OCI-M2 (cell line): ENCODE measurements around the gene ATRN.

ENCODE experiments used
- DNase-seq: peaks from one replicate; lab custom pipeline; 2025; ENCODE audit not compliant: unreplicated experiment; lab: John Stamatoyannopoulos, UW

ATRN gene

GRCh38 chr20:3621111-3621510 is 150.3 kb downstream of the ATRN start:
- no peak for DNase-seq

- DNase-seq, result no peak
Observed at GRCh38 chr20:3622406-3622805, 151.6 kb downstream of the ATRN start.

DNA sequence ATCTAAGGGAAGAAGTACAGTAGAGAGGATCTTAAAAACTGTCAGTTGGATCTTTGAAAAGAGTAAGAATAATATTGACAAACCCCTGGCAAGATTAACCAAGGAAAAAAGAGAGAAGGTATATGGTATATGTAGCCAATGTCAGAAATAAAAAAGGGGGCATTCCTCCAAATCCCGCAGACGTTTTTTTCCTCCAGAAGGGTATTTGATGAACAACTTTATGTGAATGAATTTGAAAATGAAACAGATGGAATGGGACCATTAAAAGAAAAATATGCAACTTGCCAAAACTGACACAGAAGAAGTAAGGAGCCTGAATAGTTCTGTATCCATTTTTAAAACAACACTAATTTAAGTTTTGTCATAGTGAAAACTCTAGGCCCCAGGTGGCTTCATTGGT is 156.7 kb downstream of the ATRN start:
- DNase-seq, result no peak

GRCh38 chr20:3628502-3629314 is 157.9 kb downstream of the ATRN start:
- no peak for DNase-seq

DNA sequence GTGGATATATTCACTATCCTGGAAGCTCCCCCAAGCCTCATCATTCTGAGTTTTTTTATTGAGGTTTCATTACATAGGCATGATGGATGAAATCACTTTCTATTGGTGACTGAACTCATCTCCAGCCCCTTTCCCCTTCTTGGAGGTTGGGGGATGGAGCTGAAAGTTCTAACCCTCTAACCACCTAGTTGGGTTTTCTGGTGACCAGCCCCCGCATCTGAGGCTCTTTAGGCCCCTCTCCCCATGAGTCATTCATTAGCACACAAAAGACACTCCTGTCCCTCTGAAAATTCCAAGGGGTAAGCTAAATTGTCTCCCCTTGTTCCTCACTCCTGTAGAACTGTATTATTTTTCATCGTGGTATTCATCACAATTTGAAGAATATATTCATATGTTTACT is 159.1 kb downstream of the ATRN start:
- no peak for DNase-seq

GRCh38 chr20:3630429-3630828 is 159.6 kb downstream of the ATRN start:
- DNase-seq, result no peak

GRCh38 chr20:3631534-3631933 is 160.7 kb downstream of the ATRN start:
- DNase-seq, result no peak

GRCh38 chr20:3632311-3633004 is 161.6 kb downstream of the ATRN start:
- DNase-seq, result no peak

GRCh38 chr20:3633913-3634478 is 163.2 kb downstream of the ATRN start:
- no peak for DNase-seq

GRCh38 chr20:3635346-3635745 is 164.5 kb downstream of the ATRN start:
- DNase-seq, result no peak

DNA sequence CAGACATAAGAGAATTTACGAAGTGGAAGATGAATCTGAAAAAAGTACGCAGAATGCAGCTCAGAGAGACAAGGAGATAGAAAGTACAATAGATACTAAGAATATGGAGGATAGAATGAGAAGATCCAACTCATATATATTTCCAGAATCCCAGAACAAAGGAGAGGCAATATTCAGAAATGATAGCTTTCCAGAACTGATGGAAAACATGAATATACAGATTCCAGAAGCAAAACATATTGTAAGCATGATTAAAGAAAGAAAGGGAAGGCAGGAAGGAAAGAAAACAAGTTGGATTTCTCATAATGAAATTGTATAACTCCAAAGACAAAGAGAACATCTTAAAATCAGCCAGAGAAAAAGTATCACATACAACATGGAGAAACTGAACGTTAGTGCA is 169.4 kb downstream of the ATRN start:
- DNase-seq, result no peak

DNA sequence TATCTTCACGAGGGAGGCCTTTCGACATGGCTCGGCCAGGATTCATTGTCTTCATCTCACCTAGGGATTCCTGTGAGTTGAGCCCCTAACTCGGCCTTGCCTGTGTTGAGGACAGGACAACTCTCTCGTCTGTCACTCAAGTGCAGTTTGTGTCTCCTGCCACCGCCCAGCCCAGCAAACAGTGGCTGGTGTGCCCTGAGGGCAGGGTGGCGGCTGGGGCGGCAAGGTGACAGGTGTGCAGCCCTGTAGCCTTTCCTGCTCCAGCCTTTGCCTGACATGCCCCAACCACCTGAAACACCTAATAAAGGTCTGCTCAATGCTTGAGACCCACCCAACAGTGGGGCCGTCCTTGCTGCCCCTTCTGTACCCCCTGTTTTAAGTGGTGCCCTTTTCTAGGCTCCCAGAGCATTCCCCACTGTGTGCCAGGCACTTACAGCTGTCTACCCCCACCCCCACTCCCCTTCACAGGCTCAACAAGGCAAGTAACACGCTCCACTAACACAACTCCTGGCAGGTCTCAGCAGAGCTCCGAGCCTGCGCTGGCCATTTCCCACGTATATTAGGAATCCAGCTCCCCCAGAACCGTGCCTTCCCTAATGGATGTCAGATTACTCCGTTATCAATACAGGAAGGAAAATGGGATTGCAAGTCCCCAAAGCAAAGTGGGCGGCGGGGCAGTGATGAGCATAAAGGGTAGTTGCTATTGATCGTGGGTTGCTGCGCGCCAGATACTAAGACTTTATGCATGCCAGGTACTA is 174.7 kb downstream of the ATRN start:
- DNase-seq, result no peak

DNA sequence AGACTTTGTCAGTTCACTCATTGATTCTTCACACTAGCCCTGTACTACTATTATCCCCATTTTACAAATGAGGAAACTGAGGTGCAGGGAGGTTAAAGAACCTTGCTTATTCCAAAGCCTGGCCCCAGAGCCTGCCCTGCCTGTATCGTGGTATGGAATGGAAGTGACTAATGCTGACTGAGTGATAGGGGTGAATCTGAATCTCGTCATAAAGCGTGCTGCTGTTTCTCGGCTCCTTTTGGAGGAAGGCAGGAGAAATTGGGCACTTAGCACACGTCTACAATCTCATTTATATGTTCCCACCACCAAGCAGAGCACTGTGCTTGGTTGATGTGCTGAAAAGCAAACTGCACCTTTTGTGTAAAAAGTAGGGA is 175.2 kb downstream of the ATRN start:
- no peak for DNase-seq

GRCh38 chr20:3646651-3647050 is 175.8 kb downstream of the ATRN start:
- DNase-seq, result no peak

DNA sequence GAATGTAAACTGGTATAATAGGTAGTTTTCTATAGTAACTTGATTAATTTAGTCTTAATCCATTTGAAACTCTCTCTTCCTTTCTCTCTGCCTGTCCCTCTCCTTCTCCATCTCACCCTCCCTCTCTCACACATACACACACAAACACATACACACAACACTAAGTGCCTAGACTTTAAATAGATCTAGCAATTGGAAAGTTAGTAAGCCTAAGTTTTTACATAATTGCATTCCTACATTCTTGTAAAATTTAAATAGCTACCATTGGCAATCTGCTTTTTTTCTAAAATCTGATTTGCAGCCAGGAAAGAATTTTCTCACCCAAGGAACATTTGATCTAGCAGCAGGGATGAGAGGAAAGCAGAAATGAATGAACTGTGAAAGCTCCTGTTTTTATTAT is 176.7 kb downstream of the ATRN start:
- DNase-seq, result no peak

- no peak for DNase-seq
Observed at GRCh38 chr20:3648951-3649350, 178.1 kb downstream of the ATRN start.

DNA sequence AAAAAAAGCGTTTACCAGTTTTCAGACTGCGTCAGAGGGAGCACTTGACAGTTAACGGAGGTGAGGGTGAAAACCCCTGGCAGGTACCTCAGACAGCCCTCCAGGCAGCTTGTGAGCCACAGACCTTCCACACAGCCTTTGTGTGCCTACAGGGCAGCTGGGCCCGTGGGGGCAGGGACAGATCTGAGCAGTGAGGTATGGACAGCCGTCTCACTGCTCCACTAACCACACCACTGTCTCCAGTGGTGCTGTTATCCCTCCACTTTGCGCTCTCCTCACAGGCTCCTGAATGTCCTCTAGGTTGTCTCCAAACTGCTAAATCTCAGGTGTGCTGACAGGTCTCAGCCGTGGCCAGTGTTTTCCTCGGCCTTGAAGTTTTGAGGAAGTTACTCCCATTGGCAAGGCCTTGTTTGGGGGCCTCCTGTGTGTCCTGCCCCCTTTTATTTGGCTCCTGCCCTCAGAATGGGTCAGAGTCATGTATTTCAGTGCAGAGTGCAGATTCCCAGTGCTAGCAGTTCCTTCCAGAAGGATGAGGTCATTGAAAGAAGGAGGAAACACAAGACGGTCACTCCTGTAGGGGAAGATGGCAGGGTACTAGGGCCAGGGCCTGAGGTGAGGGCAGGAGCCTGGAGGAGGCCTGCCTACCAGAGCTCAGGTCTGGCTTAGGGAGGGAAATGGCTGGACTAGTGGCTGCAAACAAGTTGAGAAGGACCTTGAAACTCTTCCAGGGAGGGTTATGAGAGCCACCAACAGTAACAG is 180.6 kb downstream of the ATRN start:
- DNase-seq, result no peak

DNA sequence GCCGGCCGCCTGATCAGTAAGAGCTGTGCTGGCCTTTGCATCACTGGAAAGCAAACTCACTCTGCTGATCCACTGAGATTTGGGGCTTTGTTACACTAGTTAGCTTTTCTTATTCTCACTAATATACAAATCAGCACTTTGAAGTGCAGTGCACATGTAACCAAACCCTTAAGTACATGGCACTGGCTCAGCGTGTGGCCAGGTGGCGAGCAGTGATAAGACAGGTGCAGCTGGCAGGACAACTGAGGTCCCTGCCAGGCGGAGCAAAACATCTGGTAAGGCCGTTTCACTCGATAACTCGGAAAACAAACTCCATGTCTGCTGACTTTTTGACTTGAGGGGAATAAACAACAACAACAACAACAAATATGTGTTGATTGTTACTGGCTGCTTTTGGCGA is 181.4 kb downstream of the ATRN start:
- no peak for DNase-seq

DNA sequence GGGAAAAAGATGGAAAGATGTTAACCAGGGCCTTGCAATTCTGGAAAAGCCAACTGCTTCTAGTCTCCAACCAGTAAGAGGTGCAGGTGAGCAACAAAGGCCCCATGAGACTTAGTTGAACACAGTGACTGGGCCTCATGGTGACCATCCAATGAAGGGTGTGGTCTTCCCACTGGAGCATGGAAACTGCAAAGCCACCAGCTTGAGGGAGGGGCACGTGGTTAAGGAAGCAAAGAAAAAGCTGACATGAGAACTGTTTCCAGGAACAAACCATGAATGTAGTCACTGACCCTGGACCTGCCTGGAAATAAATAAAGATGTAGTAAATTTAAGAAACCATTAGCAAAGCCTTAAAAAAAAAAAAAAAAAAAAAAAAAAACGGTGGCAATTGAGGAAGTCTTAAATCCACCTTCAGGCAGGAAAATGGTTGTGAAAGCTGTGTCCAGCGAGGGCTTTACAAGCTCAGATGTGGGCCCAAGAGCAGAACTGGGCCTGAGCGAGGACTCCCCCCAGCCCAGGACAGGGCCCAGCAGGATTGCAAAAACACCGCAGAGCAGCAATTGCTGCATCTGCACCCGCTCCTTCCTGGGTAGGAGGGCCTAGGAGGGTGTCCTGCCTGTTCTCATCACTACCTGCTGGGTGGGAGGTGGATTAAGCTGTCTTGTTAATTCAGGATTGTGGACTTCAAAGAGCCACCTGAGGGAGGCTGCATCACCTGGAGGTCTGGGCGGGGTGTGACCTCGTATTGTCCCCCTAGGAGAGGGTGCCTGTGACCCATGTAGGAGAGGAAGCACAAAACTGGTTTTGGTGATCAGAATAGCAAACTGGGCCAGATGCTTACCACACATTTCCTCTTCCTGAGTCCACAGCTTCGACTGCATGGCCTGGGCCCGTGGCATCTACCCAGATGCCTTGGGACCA is 182.1 kb downstream of the ATRN start:
- no peak for DNase-seq

- DNase-seq, result no peak
Observed at GRCh38 chr20:3653921-3654320, 183.1 kb downstream of the ATRN start.
